PC-3 (cell line): ENCODE results near the gene OMP. TPM values are rescaled to one million over a fixed set of nuclear protein-coding genes. Genes with fewer than 3 reads are reported as not detected.

ENCODE experiments used
- ATAC-seq: fragments of 200-7000 bp; cut with Tn5 transposase; 2 replicates; pipeline ENCODE4 v1.9.1; 2020; ENCODE audit warnings: mild to moderate bottlenecking, moderate library complexity
- BruUV-seq: library from RNA; stranded (reverse); fragments of 400-500 nt; replicated peaks from 2 replicates; lab custom pipeline; 2021; lab: Mats Ljungman, UMichigan
- CTCF ChIA-PET: fragments of 300-600 bp; sonication (Branson Sonifier 250); formaldehyde crosslinking; loops from one replicate; lab custom pipeline; 2022; ENCODE audit warnings: antibody characterized with exemption; lab: Charles Lee
- POLR2A ChIA-PET: fragments of 300-600 bp; sonication (Branson Sonifier 250); formaldehyde crosslinking; loops from one replicate; lab custom pipeline; 2022; ENCODE audit warnings: antibody characterized with exemption; ENCODE audit not compliant: unreplicated experiment; lab: Charles Lee
- DNase-seq: peaks from one replicate; pipeline ENCODE4 v3.0.0-alpha.2; 2015
- H2AFZ ChIP-seq: fragments of 300-600 bp; sonication (generic); 2 replicates; pipeline ENCODE4 v1.6.0; 2016; ENCODE audit warnings: antibody characterized with exemption, low read length
- H3F3A ChIP-seq: fragments of 300-600 bp; sonication (generic); one replicate; pipeline ENCODE4 v1.6.0; 2017; ENCODE audit warnings: antibody characterized with exemption, low read length, control low read depth, mild to moderate bottlenecking; ENCODE audit not compliant: unreplicated experiment
- H3K27ac ChIP-seq: fragments of 300-600 bp; sonication (generic); 2 replicates; pipeline ENCODE4 v1.5.1; 2016; ENCODE audit warnings: mild to moderate bottlenecking, low read length
- H3K27me3 ChIP-seq: fragments of 300-600 bp; sonication (generic); 2 replicates; pipeline ENCODE4 v1.6.1; 2016; ENCODE audit warnings: low read length, mixed read lengths
- H3K36me3 ChIP-seq: fragments of 300-600 bp; sonication (generic); 2 replicates; pipeline ENCODE4 v1.6.1; 2016; ENCODE audit warnings: low read depth, mixed run types, low read length, mixed read lengths
- H3K4me1 ChIP-seq: fragments of 300-600 bp; sonication (generic); 2 replicates; pipeline ENCODE4 v1.5.1; 2016; ENCODE audit warnings: low read length; ENCODE audit not compliant: insufficient read depth
- H3K4me2 ChIP-seq: fragments of 300-600 bp; sonication (generic); 2 replicates; pipeline ENCODE4 v1.6.0; 2016; ENCODE audit warnings: low read length
- H3K4me3 ChIP-seq: fragments of 300-600 bp; sonication (generic); 2 replicates; pipeline ENCODE4 v1.5.1; 2016; ENCODE audit warnings: mild to moderate bottlenecking, low read length, mixed read lengths
- H3K79me2 ChIP-seq: fragments of 300-600 bp; sonication (generic); 2 replicates; pipeline ENCODE4 v1.6.1; 2017; ENCODE audit warnings: low read length, mixed read lengths
- H3K9ac ChIP-seq: fragments of 300-600 bp; sonication (generic); 2 replicates; pipeline ENCODE4 v1.6.0; 2016; ENCODE audit warnings: mild to moderate bottlenecking, low read length
- H3K9me2 ChIP-seq: fragments of 300-600 bp; sonication (generic); replicated peaks from 2 replicates; pipeline ENCODE4 v1.6.1; 2016; ENCODE audit warnings: mixed run types, low read length, mixed read lengths
- H3K9me3 ChIP-seq: fragments of 300-600 bp; sonication (generic); 2 replicates; pipeline ENCODE4 v1.6.1; 2016; ENCODE audit warnings: low read length, mixed read lengths
- H4K20me1 ChIP-seq: fragments of 300-600 bp; sonication (generic); 2 replicates; pipeline ENCODE4 v1.6.1; 2016; ENCODE audit warnings: low read length, mixed read lengths
- CTCF ChIP-seq: fragments of 300-600 bp; sonication (generic); conservative IDR thresholded peaks from 2 replicates; pipeline ENCODE4 v1.5.1; 2017; ENCODE audit warnings: antibody characterized with exemption, low read depth, mild to moderate bottlenecking, low read length
- EZH2 ChIP-seq: fragments of 300-600 bp; sonication (generic); IDR thresholded peaks from one replicate; pipeline ENCODE4 v1.6.1; 2017; ENCODE audit warnings: antibody characterized with exemption, mild to moderate bottlenecking, low read length; ENCODE audit not compliant: unreplicated experiment
- EZH2phosphoT487 ChIP-seq: fragments of 300-600 bp; sonication (generic); IDR thresholded peaks from 2 replicates; pipeline ENCODE4 v1.6.1; 2018; ENCODE audit warnings: mild to moderate bottlenecking, antibody characterized with exemption, low read length, borderline replicate concordance
- intact Hi-C: fragments of 100-400 bp; cut with micrococcal nuclease; formaldehyde crosslinking; loops from 2 replicates; pipeline ENCODE4 v1.9.0; 2023
- total RNA-seq: library from RNA; depleted of rRNA; stranded (reverse); fragments of >200 nt; gene quantifications from 2 replicates; pipeline ENCODE4 v1.2.3, GENCODE V29; 2014

Gene OMP
- total RNA-seq, 1 experiment from 2014 or later, result not detected

GRCh38 chr11:77081381-77081851 is 21.2 kb upstream of the OMP start:
- TF ChIP-seq EZH2 (no peak), CTCF (no peak), EZH2phosphoT487 (no peak)
- no peaks in the 10 kb centered on the region for H3K4me1 ChIP-seq
- ChIA-PET POLR2A (no interaction called here), CTCF (interaction anchor here (1.6 kb wide), 1 partner anchor 10 kb away, joined by 3 read pairs; no protein-coding TSS in a partner anchor)
- no peak overlapping the region for H3K4me3 ChIP-seq
- H3K9me3 ChIP-seq, result no peaks in the 10 kb centered on the region
- no peak overlapping the region for H2AFZ ChIP-seq
- H3K9me2 ChIP-seq, result no peaks in the 10 kb centered on the region
- H4K20me1 ChIP-seq, result no peaks in the 10 kb centered on the region
- DNase-seq (no peak), ATAC-seq (no peak)
- H3K27ac ChIP-seq, result no peak overlapping the region
- no TSS peak for BruUV-seq
- H3F3A ChIP-seq, result no peaks in the 10 kb centered on the region
- no peaks in the 10 kb centered on the region for H3K27me3 ChIP-seq
- intact Hi-C loops, result no loop called here
- H3K36me3 ChIP-seq, result no peaks in the 10 kb centered on the region
- no peaks in the 10 kb centered on the region for H3K79me2 ChIP-seq
- no peak overlapping the region for H3K9ac ChIP-seq
- H3K4me2 ChIP-seq, result no peak overlapping the region

GRCh38 chr11:77081976-77082836 is 20.4 kb upstream of the OMP start:
- no peaks in the 10 kb centered on the region for H3K27me3 ChIP-seq
- H3K79me2 ChIP-seq, result no peaks in the 10 kb centered on the region
- CTCF ChIA-PET, result interaction anchor here (1.6 kb wide), 1 partner anchor 9 kb away, joined by 3 read pairs; no protein-coding TSS in a partner anchor
- H3K9me3 ChIP-seq, result no peaks in the 10 kb centered on the region
- no peak overlapping the region for H3K4me2 ChIP-seq
- no peaks in the 10 kb centered on the region for H3F3A ChIP-seq
- H3K4me1 ChIP-seq, result no peaks in the 10 kb centered on the region
- POLR2A ChIA-PET, result no interaction called here
- H3K9me2 ChIP-seq, result no peaks in the 10 kb centered on the region
- no TSS peak for BruUV-seq
- ATAC-seq (no peak), DNase-seq (no peak)
- H3K36me3 ChIP-seq, result no peaks in the 10 kb centered on the region
- TF ChIP-seq EZH2 (no peak), EZH2phosphoT487 (no peak)
- no peak overlapping the region for H3K4me3 ChIP-seq
- H2AFZ ChIP-seq, result no peak overlapping the region
- H3K27ac ChIP-seq, result no peak overlapping the region
- intact Hi-C loops, result no loop called here
- H3K9ac ChIP-seq, result no peak overlapping the region
- H4K20me1 ChIP-seq, result no peaks in the 10 kb centered on the region

- BruUV-seq, result no TSS peak
- DNase-seq, result no peak
- H3K4me3 ChIP-seq, result no peak overlapping the region
- ChIA-PET CTCF (interaction anchor here (1.6 kb wide), 1 partner anchor 8 kb away, joined by 3 read pairs; no protein-coding TSS in a partner anchor), POLR2A (no interaction called here)
- peaks cover under 1% of the 10 kb centered on the region; the same call in 1 of the 2 replicates for H3K4me1 ChIP-seq
- H3K27ac ChIP-seq, result no peak overlapping the region
- no peaks in the 10 kb centered on the region for H3K9me2 ChIP-seq
- H3K9me3 ChIP-seq, result no peaks in the 10 kb centered on the region
- H4K20me1 ChIP-seq, result no peaks in the 10 kb centered on the region
- H3K9ac ChIP-seq, result no peak overlapping the region
- no peaks in the 10 kb centered on the region for H3K36me3 ChIP-seq
- TF ChIP-seq EZH2phosphoT487 (no peak), CTCF (no peak), EZH2 (no peak)
- no peak overlapping the region for H2AFZ ChIP-seq
- no peaks in the 10 kb centered on the region for H3K79me2 ChIP-seq
- no peak overlapping the region for H3K4me2 ChIP-seq
- intact Hi-C loops, result no loop called here
- ATAC-seq, result no peak
- H3K27me3 ChIP-seq, result no peaks in the 10 kb centered on the region
- no peaks in the 10 kb centered on the region for H3F3A ChIP-seq
Observed at GRCh38 chr11:77082838-77083565, 19.6 kb upstream of the OMP start.
